Muscle layer of colon (tissue), 2 donors: ENCODE results near the gene KLHL5.

Experiments used
- H3K27ac ChIP-seq: one replicate; pipeline ENCODE4 v1.7.0; 2013; ENCODE audit warnings: low read depth, mild to moderate bottlenecking, low read length, moderate library complexity
- H3K27me3 ChIP-seq, 2 donors: one replicate each; pipeline ENCODE4 v1.7.0; 2013; ENCODE audit warnings: low read length in 2 of 2, mild to moderate bottlenecking in 2 of 2; ENCODE audit not compliant: insufficient read depth in 2 of 2, control insufficient read depth in 1 of 2
- H3K36me3 ChIP-seq: one replicate; pipeline ENCODE4 v1.7.0; 2013; ENCODE audit warnings: mild to moderate bottlenecking, low read length; ENCODE audit not compliant: insufficient read depth
- H3K4me1 ChIP-seq: one replicate; pipeline ENCODE4 v1.7.0; 2013; ENCODE audit warnings: mild to moderate bottlenecking, low read length; ENCODE audit not compliant: insufficient read depth
- H3K4me3 ChIP-seq, 2 donors: one replicate each; pipeline ENCODE4 v1.7.0; 2013; ENCODE audit warnings: low read length in 2 of 2, low read depth in 1 of 2, mild to moderate bottlenecking in 1 of 2, moderate library complexity in 1 of 2
- H3K9ac ChIP-seq: one replicate; pipeline ENCODE4 v1.7.0; 2013; ENCODE audit warnings: low read length
- H3K9me3 ChIP-seq: one replicate; pipeline ENCODE4 v1.7.0; 2013; ENCODE audit warnings: mild to moderate bottlenecking, low read length
- donor health status: abdominal sarcoma.
- donor health status: Adenocarcinoma of cecum.

Gene KLHL5

GRCh38 chr4:39146211-39146610 is 84.2 kb downstream of the KLHL5 start:
- Histone ChIP-seq H3K27ac (no peak overlapping the region), H3K9me3 (no peaks in the 10 kb centered on the region), H3K4me1 (no peaks in the 10 kb centered on the region), H3K27me3 (no peaks in the 10 kb centered on the region), H3K4me3 (no peak overlapping the region), H3K36me3 (no peaks in the 10 kb centered on the region), H3K9ac (no peak overlapping the region)

GRCh38 chr4:39154009-39154408 is 92.0 kb downstream of the KLHL5 start:
- no peaks in the 10 kb centered on the region for H3K36me3 ChIP-seq

GRCh38 chr4:39157520-39157919 is 95.5 kb downstream of the KLHL5 start:
- Histone ChIP-seq H3K9ac (no peak overlapping the region), H3K36me3 (no peaks in the 10 kb centered on the region), H3K9me3 (no peaks in the 10 kb centered on the region), H3K4me3 (no peak overlapping the region), H3K4me1 (no peaks in the 10 kb centered on the region), H3K27me3 (no peaks in the 10 kb centered on the region), H3K27ac (no peak overlapping the region)

More at GRCh38 chr4:39154009-39154408, 92.0 kb downstream of the KLHL5 start:
- Histone ChIP-seq H3K4me3 (no peak overlapping the region), H3K9ac (no peak overlapping the region), H3K27ac (no peak overlapping the region), H3K27me3 (no peaks in the 10 kb centered on the region), H3K4me1 (no peaks in the 10 kb centered on the region), H3K9me3 (no peaks in the 10 kb centered on the region)

GRCh38 chr4:39166177-39166576 is 104.1 kb downstream of the KLHL5 start:
- H3K4me3 ChIP-seq: no peak overlapping the region
- H3K4me1 ChIP-seq: no peaks in the 10 kb centered on the region
- H3K36me3 ChIP-seq: no peaks in the 10 kb centered on the region
- H3K27me3 ChIP-seq: no peaks in the 10 kb centered on the region
- peaks cover 4% of the 10 kb centered on the region for H3K9me3 ChIP-seq
- no peak overlapping the region for H3K9ac ChIP-seq
- H3K27ac ChIP-seq: no peak overlapping the region

- Histone ChIP-seq H3K4me1 (no peaks in the 10 kb centered on the region), H3K27ac (no peak overlapping the region), H3K9me3 (peaks cover 4% of the 10 kb centered on the region), H3K36me3 (no peaks in the 10 kb centered on the region), H3K4me3 (no peak overlapping the region), H3K9ac (no peak overlapping the region), H3K27me3 (no peaks in the 10 kb centered on the region)
These were observed 104.6 kb downstream of the KLHL5 start for GRCh38 chr4:39166669-39167068.

GRCh38 chr4:39169426-39169825 is 107.4 kb downstream of the KLHL5 start:
- Histone ChIP-seq H3K27me3 (no peaks in the 10 kb centered on the region), H3K9ac (no peak overlapping the region), H3K27ac (no peak overlapping the region), H3K4me3 (no peak overlapping the region), H3K4me1 (no peaks in the 10 kb centered on the region), H3K9me3 (peaks cover 4% of the 10 kb centered on the region), H3K36me3 (no peaks in the 10 kb centered on the region)

GRCh38 chr4:39170301-39170700 is 108.3 kb downstream of the KLHL5 start:
- Histone ChIP-seq H3K4me1 (no peaks in the 10 kb centered on the region), H3K27me3 (no peaks in the 10 kb centered on the region), H3K27ac (no peak overlapping the region), H3K9ac (no peak overlapping the region), H3K36me3 (no peaks in the 10 kb centered on the region), H3K4me3 (no peak overlapping the region), H3K9me3 (peaks cover 4% of the 10 kb centered on the region)
